Esophagus squamous epithelium (tissue), 4 donors: Measurements from ENCODE around the gene MYH10.

ENCODE experiments used
- POLR2A ChIP-seq, 4 donors: fragments of 450-650 bp; IDR thresholded peaks; one replicate each; pipeline ENCODE4 v1.6.1; 2017; ENCODE audit warnings: antibody characterized with exemption in 4 of 4, mild to moderate bottlenecking in 4 of 4, moderate library complexity in 3 of 4
- TF ChIP-seq, protein P1 (sequence below), 6 experiments: fragments of 450-650 bp in 4 of 6; fragments of 200-600 bp in 2 of 6; sonication (generic) in 2 of 6; IDR thresholded peaks; one replicate each; pipeline ENCODE4 v1.5.1; 2016 to 2019; ENCODE audit warnings: antibody characterized with exemption in 6 of 6, mild to moderate bottlenecking in 4 of 6, moderate library complexity in 4 of 6

DNA sequence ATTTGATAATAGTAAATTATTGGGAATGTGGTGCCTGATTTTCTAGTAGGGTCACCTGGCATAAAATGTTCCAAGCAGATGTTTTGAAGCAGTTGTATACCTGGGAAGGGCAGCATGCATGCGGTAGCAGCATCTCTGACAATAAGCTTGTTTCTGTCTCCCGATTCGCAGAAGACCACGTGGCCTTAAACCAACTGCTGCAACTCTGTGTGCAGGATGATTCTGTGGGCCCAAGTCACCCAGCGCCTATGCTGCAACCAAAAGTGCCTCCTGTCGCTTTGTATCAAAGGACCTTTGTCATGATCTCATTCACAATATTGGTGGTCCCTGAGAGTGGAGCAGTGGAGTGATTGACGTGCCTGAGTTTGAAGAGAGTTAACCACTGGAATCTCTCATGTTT lies 186.8 kb downstream of the MYH10 start:
- TF ChIP-seq, protein P1, sequence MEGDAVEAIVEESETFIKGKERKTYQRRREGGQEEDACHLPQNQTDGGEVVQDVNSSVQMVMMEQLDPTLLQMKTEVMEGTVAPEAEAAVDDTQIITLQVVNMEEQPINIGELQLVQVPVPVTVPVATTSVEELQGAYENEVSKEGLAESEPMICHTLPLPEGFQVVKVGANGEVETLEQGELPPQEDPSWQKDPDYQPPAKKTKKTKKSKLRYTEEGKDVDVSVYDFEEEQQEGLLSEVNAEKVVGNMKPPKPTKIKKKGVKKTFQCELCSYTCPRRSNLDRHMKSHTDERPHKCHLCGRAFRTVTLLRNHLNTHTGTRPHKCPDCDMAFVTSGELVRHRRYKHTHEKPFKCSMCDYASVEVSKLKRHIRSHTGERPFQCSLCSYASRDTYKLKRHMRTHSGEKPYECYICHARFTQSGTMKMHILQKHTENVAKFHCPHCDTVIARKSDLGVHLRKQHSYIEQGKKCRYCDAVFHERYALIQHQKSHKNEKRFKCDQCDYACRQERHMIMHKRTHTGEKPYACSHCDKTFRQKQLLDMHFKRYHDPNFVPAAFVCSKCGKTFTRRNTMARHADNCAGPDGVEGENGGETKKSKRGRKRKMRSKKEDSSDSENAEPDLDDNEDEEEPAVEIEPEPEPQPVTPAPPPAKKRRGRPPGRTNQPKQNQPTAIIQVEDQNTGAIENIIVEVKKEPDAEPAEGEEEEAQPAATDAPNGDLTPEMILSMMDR (IDR thresholded peaks at IDR 0.05) = no peak
- TF ChIP-seq POLR2A (IDR thresholded peaks at IDR 0.05) = no peak
